Stomach (tissue), 9 donors: Measurements from ENCODE around the gene SSC5D. TPM values are rescaled to one million over a fixed set of nuclear protein-coding genes. Genes with fewer than 3 reads are reported as not detected.
A peak's percentile ranks its signal among the peaks of the same experiment; 100 is the strongest.

ENCODE experiments used
- DNase-seq, 2 donors: peaks; one replicate each; pipeline versions ENCODE4 v3.0.0 to v3.0.0-alpha.2; 2013 to 2019
- H3K27ac ChIP-seq, 5 donors: fragments of 200-600 bp in 4 of 5; sonication (generic) in 4 of 5; one replicate each; pipeline ENCODE4 v1.5.1; 2013 to 2019; ENCODE audit warnings: mild to moderate bottlenecking in 1 of 5, moderate library complexity in 1 of 5
- H3K27me3 ChIP-seq, 3 donors: fragments of 200-600 bp; sonication (generic); one replicate each; pipeline ENCODE4 v1.5.1; 2017 to 2019; ENCODE audit warnings: mixed run types in 1 of 3
- H3K36me3 ChIP-seq, 4 donors: fragments of 200-600 bp; sonication (generic); 1 replicate in 3 of 4; 2 replicates in 1 of 4; pipeline ENCODE4 v1.5.1; 2016 to 2019
- H3K4me1 ChIP-seq, 4 donors: fragments of 200-600 bp; sonication (generic); one replicate each; pipeline ENCODE4 v1.5.1; 2016 to 2019
- H3K4me3 ChIP-seq, 4 donors: fragments of 200-600 bp; sonication (generic) in 3 of 4; one replicate each; pipeline ENCODE4 v1.5.1; 2016 to 2019; ENCODE audit warnings: mild to moderate bottlenecking in 1 of 4
- H3K9me3 ChIP-seq, 4 donors: fragments of 200-600 bp; sonication (generic); one replicate each; pipeline ENCODE4 v1.5.1; 2016 to 2019
- CTCF ChIP-seq, 7 experiments: fragments of 450-650 bp in 4 of 7; fragments of 200-600 bp in 3 of 7; sonication (generic) in 3 of 7; IDR thresholded peaks; one replicate each; pipeline ENCODE4 v1.5.1; 2016 to 2019; ENCODE audit warnings: antibody characterized with exemption in 7 of 7, control low read depth in 2 of 7, mild to moderate bottlenecking in 1 of 7
- EP300 ChIP-seq: sonication (generic); formaldehyde crosslinking; IDR thresholded peaks from one replicate; pipeline ENCODE4 v1.6.1; 2017; ENCODE audit warnings: antibody characterized with exemption
- POLR2A ChIP-seq, 4 donors: fragments of 450-650 bp; IDR thresholded peaks; one replicate each; pipeline ENCODE4 v1.6.1; 2016; ENCODE audit warnings: antibody characterized with exemption in 4 of 4, control low read depth in 2 of 4, mild to moderate bottlenecking in 1 of 4, moderate library complexity in 1 of 4
- POLR2AphosphoS5 ChIP-seq, 3 donors: sonication (generic); formaldehyde crosslinking; IDR thresholded peaks; one replicate each; pipeline ENCODE4 v1.6.1; 2016; ENCODE audit warnings: antibody characterized with exemption in 3 of 3
- WGBS, 5 donors: extraction: QIAGEN DNeasy Blood & Tissue Kit in 3 of 5; methylation state at CpG; one replicate each; pipeline versions ENCODE4 v1.1.5 to v1.1.7; 2013 to 2018; 5-methylcytosine and 5-hydroxymethylcytosine counted together
- intact Hi-C: fragments of 100-400 bp; cut with DNase I; formaldehyde crosslinking; loops from one replicate; pipeline ENCODE4 v1.15.1; 2023; ENCODE audit warnings: low total_unique reads
- polyA plus RNA-seq, 3 donors: library from polyadenylated mRNA; stranded (reverse); fragments of 200-250 nt; gene quantifications; one replicate each; pipeline ENCODE4 v1.2.3, GENCODE V29; 2013
- total RNA-seq, 5 donors: library from RNA; depleted of rRNA; stranded (reverse); fragments of >200 nt; gene quantifications; one replicate each; pipeline versions ENCODE4 v1.1.0 to v1.2.3, GENCODE V29; 2014 to 2016
- donor health status: healthy with polysubstance abuse.
- donor health status: Bipolar disorder and iron deficiency.
- donor health status: healthy.

SSC5D gene
- total and polyA plus RNA-seq, 8 donors: 0.46 to 15.1 (median 2.2) TPM; not detected in 1

DNA sequence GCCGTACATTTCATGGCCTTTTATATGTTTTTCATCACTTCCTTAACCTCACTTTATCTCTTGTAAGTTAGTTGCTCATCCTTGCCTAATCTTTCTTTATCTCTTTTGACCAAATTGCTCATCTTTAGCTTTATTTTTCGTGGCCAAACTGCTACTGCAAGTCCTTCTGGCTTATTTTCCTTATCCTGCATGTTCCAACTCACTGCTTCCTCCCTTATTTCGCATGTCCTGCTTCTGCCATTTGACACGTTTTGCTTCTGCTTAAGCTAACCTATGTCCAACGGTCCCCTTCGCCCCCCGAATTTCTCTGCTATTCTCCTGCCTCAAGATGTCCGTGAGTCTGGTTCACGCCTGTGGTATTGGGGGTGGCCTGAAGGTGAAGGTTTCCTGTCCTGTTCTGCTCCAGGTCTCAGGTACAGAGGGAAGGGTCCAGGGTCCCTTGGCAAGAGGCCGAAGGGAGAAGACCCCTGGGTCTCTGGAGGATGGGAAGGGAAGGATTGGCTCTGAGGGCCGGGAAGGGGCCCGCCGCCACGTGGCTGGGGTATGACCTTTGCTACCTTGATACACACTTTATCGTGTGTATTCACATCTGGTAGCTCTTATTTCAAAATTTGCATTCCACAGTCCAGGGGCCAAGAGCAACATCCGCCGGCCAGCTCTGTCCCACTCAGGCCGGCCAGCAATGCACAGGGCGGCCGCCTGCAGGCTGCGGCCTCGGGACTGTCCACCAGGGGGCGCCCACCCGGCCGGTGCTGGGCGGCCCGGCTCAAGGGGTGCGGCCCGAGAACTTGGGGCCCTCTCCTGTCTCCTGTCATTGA lies 20.8 kb upstream of the SSC5D start:
- no peaks in the 10 kb centered on the region for H3K36me3 ChIP-seq
- H3K4me3 ChIP-seq: no peak overlapping the region
- H3K4me1 ChIP-seq: peaks cover 0 to 14% (median 12%) of the 10 kb centered on the region in 4 donors
- H3K27me3 ChIP-seq: no peaks in the 10 kb centered on the region
- intact Hi-C loops: loop anchor here (5.0 kb wide), 1 partner anchor 35 kb away; no protein-coding TSS in a partner anchor
- TF ChIP-seq POLR2A (IDR thresholded peaks at IDR 0.05) (no peak), EP300 (no peak), CTCF (IDR thresholded peaks at IDR 0.05) (peak in 5 of 7 experiments; percentile 89 to 100 (median 98)), POLR2AphosphoS5 (IDR thresholded peaks at IDR 0.05) (no peak)
- no peaks in the 10 kb centered on the region for H3K9me3 ChIP-seq
- peak; percentile 75 to 84 for DNase-seq
- peak overlapping the region in 1 of 5 donors; percentile 13 for H3K27ac ChIP-seq
- 27 to 30% (median 29%) methylated on average over 27 to 29 of the region's 29 CpGs for WGBS, 5 donors

- TF ChIP-seq POLR2A (IDR thresholded peaks at IDR 0.05) (no peak), POLR2AphosphoS5 (IDR thresholded peaks at IDR 0.05) (no peak), CTCF (IDR thresholded peaks at IDR 0.05) (no peak), EP300 (no peak)
- Histone ChIP-seq H3K27me3 (no peaks in the 10 kb centered on the region), H3K4me3 (no peak overlapping the region), H3K4me1 (peaks cover 0 to 11% (median 9%) of the 10 kb centered on the region in 4 donors), H3K36me3 (no peaks in the 10 kb centered on the region), H3K9me3 (no peaks in the 10 kb centered on the region), H3K27ac (peak overlapping the region in 1 of 5 donors; percentile 13)
- WGBS, 5 donors: 0 to 12% (median 10%) methylated on average over 4 of the region's 4 CpGs
- intact Hi-C loops: loop anchor here (5.0 kb wide), 1 partner anchor 34 kb away; no protein-coding TSS in a partner anchor
- no peak for DNase-seq
Observed at GRCh38 chr19:55468054-55468393, 20.2 kb upstream of the SSC5D start.

DNA sequence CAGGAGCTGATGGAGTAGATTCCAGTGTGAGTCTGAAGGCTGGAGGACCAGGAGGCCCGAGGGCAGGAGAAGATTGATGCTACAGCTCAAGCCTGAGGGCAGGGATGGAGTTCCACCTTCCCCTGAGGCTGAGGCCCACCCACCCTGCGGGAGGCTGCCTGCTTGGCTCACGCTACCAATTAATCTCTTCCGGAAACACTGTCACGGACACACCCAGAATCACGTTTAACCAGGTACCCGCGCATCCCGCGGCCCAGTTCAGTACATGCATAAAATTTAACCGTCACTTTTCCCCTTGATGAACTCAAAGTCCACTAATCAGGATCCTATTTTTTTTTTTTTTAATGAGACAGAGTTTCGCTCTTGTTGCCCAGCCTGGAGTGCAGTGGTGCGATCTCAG lies 17.0 kb upstream of the SSC5D start:
- WGBS, 5 donors: 68 to 81% (median 76%) methylated on average over 13 of the region's 13 CpGs

DNA sequence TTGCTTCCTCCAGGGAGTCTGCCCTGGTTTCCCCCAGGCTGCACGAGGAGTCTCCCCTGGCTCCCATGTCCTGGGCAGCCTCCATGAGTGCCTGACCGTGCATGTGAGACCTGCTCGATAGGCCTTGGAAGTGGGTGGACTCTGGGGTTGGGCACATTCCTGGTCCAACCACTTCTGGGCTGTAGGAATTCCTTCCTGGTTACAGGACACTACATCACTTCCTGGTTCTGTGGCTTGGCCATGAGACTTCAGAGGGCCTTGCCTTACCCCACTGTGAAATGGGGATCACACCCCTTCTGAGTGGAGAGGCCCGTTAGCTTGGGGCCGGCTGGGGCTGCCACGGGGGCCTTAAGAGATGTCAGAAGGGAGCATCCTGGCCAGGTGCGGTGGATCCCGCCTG lies 15.8 kb upstream of the SSC5D start:
- DNase-seq: peak in 1 of 2 donors; percentile 54
- no peak overlapping the region for H3K27ac ChIP-seq
- H3K4me3 ChIP-seq: no peak overlapping the region
- TF ChIP-seq EP300: no peak
- no peak for TF ChIP-seq POLR2AphosphoS5 (IDR thresholded peaks at IDR 0.05)
- no peak for TF ChIP-seq CTCF (IDR thresholded peaks at IDR 0.05)
- no peak for TF ChIP-seq POLR2A (IDR thresholded peaks at IDR 0.05)
- H3K4me1 ChIP-seq: peaks cover 5 to 21% (median 18%) of the 10 kb centered on the region in 4 donors
- no peaks in the 10 kb centered on the region for H3K9me3 ChIP-seq
- intact Hi-C loops: no loop called here
- no peaks in the 10 kb centered on the region for H3K36me3 ChIP-seq
- no peaks in the 10 kb centered on the region for H3K27me3 ChIP-seq
- 36 to 74% (median 72%) methylated on average over 3 to 8 of the region's 8 CpGs for WGBS, 5 donors

More for the DNA sequence above, 17.0 kb upstream of the SSC5D start:
- H3K4me1 ChIP-seq: peaks cover 5 to 21% (median 16%) of the 10 kb centered on the region in 4 donors
- H3K9me3 ChIP-seq: no peaks in the 10 kb centered on the region
- intact Hi-C loops: no loop called here
- no peaks in the 10 kb centered on the region for H3K27me3 ChIP-seq
- TF ChIP-seq EP300 (no peak), CTCF (IDR thresholded peaks at IDR 0.05) (no peak), POLR2AphosphoS5 (IDR thresholded peaks at IDR 0.05) (no peak), POLR2A (IDR thresholded peaks at IDR 0.05) (no peak)
- no peak overlapping the region for H3K27ac ChIP-seq
- H3K4me3 ChIP-seq: no peak overlapping the region
- H3K36me3 ChIP-seq: no peaks in the 10 kb centered on the region
- DNase-seq: no peak
